ENCODE data around the gene C1orf74.

C1orf74 gene

GRCh38 chr1:209729436-209729835 is 54.9 kb downstream of the C1orf74 start:
- no peaks in the 10 kb centered on the region for H3K36me3 ChIP-seq (ENCODE audit: control insufficient read depth, low read length)
- H3F3A ChIP-seq (ENCODE audit: control insufficient read depth, insufficient read depth): no peaks in the 10 kb centered on the region
- no peak overlapping the region for H3K27ac ChIP-seq (ENCODE audit: low read depth, low read length)
- H3K4me2 ChIP-seq (ENCODE audit: low read length): no peak overlapping the region
- H3K9me3 ChIP-seq (ENCODE audit: control insufficient read depth, insufficient read depth, low read length): no peaks in the 10 kb centered on the region
- no peaks in the 10 kb centered on the region; the same call in 1 of the 2 replicates for H3K27me3 ChIP-seq (ENCODE audit: control insufficient read depth, low read length)
- no peak overlapping the region for H3K4me3 ChIP-seq (ENCODE audit: low read length)
- no peaks in the 10 kb centered on the region for H4K20me1 ChIP-seq (ENCODE audit: control insufficient read depth, insufficient read depth, low read depth, low read length)
- TF ChIP-seq CTCF (IDR thresholded peaks at IDR 0.05; ENCODE audit: low read depth, low read length, poor library complexity, severe bottlenecking): no peak
- no peak for TF ChIP-seq EZH2phosphoT487 (IDR thresholded peaks at IDR 0.05; ENCODE audit: borderline replicate concordance, low read length)
- H3K79me2 ChIP-seq (ENCODE audit: control insufficient read depth, low read length): no peaks in the 10 kb centered on the region
- H3K9me2 ChIP-seq (replicated peaks; ENCODE audit: control insufficient read depth, low read length): no peaks in the 10 kb centered on the region
- no peaks in the 10 kb centered on the region for H3K4me1 ChIP-seq (ENCODE audit: control insufficient read depth, low read length)
